ENCODE results near the gene ZNF335.
"Not testable (repeated sequence)": the region's sequence is repeated elsewhere in the genome, so short reads cannot be mapped to it uniquely, and the experiment has no call there.

Gene ZNF335

DNA sequence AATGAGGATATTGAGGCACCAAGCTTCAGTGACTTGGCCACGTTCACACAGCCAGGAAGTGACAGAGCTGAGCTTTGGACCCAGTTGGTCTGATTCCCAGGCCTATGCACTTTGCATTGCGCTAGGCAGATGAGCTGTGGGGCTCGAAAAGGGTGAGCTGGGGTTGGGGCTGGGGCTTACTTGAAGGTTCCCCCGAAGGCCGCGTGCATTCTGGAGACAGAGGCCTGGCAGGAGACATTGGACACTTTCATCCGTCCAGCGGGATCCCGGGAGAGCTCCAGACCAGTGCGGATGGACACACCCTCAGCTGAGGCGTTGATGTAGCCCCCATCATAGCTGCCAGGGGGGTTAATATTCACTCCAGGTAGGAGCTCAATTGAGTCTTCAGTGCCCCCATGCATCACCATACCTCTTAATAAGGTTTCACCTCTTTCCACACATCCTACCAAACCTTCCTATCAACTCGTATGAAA lies 62.6 kb downstream of the ZNF335 start:
- DNase-seq = no peak

DNA sequence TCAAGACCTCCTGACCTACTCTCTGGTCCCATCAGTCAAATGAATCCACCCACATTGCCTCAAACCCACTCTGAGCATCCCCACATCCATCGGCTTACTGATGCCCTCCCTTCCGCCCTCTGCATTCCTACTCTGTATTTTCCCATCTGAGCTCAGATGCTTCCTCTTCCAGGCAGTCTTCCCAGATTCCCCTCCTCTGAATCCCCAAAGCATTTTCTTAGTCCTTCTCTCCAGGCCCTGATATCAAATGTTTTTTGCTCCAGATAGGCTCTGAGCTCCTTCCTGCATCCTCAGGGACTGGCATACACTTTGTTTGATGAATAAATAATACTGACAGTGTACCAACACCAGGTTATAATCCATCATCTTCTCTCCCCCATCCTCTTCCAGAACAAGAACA lies 63.9 kb downstream of the ZNF335 start:
- DNase-seq = no peak

DNA sequence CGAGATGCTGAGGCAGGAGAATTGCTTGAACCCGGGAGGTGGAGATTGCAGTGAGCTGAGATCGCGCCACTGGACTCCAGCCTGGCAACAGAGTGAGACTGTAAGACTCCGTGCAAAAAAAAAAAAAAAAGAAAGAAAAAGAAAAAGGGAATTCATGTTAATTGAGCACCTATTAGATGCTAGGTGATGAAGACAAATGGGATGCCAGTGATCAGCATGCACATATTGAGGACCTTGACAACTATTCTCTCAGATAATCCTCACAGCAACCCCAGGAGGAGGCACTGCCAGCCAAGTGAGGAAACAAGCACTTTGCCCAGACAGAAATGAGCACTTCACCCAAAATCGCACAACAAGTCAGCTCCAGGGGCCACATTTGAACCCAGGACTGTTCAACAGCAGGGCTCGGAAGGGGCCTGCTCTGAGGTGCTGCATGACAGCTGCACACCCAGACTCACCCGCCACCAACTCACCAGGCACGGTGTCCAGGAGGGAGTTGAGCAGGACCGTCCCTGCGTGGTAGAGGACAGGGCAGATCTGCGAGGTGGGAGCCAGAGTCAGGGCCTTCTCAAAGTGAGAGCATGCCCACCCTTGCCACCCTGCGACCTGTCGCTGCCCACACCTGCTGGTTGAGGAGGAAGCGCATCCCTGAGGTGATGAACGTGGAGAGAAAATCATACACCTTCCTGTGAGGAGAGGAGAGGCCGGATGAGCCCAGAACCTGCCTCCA lies 64.6 kb downstream of the ZNF335 start:
- no peak for DNase-seq

DNA sequence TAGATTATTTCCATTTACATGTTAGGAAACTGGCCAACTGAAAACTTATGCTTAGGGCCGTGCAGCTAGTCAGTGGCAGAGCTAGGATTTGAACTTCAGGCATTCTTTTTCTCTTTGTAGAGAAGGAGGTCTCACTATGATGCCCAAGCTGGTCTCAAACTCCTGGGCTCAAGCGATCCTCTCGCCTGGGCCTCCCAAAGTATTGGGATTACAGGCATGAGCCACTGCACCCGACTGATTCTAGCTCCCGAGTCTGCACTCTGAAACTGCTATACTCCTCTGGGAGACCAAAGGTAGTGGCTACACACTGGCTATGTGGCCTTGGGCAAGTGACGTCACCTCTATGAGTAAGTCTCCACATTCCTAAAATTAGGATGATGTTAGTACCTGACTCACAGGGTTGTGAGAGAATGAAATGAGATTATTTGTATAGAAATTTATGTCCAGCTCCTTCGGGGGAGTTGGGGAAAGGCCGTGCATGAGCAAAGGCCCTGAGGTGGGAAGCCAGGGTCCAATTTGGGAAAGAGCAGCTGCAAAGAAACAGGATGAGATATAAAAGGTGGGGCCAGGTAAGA lies 66.4 kb downstream of the ZNF335 start:
- no peak for DNase-seq

DNA sequence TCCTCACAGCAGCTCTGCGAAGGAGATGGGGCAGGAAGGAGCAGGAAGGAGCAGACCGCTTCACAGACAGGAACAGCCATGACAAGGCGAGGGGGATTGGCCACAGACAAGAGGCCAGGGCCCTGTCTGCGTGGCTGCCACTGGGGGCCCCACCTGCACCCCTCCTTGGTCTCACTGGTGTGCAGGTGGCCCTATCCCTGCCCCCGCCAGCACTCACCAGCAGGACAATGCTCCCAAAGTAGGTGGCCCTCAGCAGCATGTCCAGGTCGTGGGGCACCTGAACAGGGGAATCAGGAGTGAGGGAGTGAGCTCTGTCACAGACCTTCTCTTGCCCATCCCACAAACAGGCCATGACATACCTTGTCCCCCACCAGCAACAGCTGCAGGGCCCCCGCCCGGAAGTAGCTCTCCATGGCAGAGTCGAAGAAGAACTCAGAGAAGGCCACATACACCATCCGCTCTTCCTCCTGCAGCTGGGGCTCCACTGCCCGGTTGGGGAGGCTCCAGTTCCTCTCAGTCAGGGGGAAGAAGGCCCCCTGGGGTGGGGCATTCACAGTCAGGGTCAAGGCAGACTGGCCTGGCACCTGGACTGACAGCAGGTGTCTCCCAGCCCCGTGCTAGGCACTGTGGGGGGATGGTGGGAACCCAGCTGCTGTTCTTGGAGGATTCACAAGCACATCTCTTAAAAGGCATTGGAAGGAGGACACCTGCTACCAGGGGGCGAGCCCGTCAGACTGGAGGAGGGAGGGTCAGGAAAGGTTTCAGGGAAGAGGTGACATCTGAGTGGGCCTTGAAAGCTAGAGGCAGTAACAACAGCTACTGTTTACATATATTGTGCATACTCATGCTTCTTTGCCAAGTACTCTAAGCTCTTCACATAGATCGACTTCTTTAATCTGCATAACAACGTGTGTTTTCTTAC lies 67.2 kb downstream of the ZNF335 start:
- DNase-seq = no peak

DNA sequence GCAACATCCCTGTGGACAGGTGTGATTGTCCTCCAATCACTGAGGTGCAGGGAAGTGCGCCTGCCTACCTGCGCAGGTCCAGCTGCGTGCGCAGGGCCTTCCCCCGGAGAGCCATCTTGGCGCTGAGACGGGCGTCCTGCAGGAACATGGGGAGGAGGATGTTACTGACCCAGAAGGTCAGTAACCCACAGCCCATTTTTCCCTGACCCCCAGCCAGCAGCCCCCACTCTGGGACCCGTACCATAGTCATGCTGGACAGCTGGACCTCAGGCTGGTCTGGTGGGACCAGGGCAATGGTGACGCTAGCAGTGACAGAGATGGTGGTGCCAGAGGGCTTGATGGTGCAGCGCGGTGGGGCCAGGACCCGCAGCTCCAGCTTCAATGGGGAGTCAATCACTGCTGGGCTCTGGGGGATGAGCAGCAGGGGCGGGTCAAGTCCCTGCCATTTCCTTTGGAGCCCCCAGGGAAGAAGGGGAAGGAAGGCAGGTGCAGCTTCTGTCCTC lies 69.8 kb downstream of the ZNF335 start:
- no peak for DNase-seq

DNA sequence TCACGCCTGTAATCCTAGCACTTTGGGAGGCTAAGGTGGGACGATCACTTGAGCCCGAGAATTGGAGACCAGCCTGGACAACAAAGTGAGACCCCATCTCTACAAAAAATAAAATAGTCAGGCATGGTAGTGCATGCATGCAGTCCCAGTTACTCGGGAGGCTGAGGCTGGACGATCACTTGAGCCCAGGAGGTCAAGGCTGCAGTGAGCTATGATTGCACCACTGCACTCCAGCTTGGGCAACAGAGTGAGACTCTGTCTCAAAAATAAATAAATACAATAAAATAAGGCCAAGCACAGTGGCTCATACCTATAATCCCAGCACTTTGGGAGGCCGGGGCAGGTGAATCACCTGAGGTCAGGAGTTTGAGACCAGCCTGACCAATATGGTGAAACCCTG lies 70.7 kb downstream of the ZNF335 start:
- not testable (repeated sequence) for DNase-seq

DNA sequence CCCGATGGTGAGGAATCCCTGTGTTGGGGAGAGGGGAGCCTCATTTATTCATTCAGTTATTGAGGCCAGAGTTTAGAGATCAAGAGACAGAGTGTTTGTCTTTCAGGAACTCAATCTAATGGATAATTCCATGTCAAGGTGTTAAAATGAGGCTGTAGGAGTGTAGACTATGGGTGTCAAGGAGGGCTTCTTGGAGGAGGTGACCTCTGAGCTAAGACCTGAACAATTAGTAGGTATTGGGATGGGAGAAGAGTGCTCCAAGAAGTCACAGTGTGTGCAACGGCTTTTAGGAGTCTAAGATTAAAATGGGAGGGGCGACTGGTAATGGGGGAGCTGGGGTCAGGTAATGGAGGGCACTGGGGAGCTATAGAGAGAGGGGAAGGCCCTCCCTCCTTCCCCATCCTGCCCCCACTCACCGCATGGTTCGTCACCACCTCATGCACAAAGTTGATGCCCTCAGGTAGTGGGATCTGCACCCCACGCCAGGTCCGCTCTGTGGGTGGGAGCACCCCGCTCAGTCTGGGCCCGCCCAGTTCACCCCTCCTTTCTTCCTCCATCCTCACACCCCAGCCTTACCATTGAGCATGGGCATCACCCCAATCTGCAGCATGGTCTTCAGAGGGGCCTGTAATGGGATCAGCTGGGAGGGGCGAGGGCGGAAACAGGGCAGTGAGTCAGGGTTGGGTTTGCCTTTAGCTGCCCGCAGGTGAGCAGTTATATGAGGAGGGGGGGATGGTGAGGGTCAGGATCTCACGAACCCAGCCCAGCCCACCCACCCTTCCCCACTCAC lies 72.8 kb downstream of the ZNF335 start:
- no peak for DNase-seq
